IgD-negative memory B cell (primary cell): ENCODE measurements around the gene CCDC57. TPM values are rescaled to one million over a fixed set of nuclear protein-coding genes. Genes with fewer than 3 reads are reported as not detected.
A peak's percentile ranks its signal among the peaks of the same experiment; 100 is the strongest.

ENCODE experiments used
- H3K27ac Mint-ChIP-seq, 3 donors: one replicate each; pipeline ENCODE4 v1.8.0; 2020 to 2022; ENCODE audit warnings: mild to moderate bottlenecking in 3 of 3, mixed read lengths in 3 of 3, moderate library complexity in 1 of 3
- H3K27me3 Mint-ChIP-seq: one replicate; pipeline ENCODE4 v1.8.0; 2021; ENCODE audit warnings: mixed read lengths
- H3K36me3 Mint-ChIP-seq: one replicate; pipeline ENCODE4 v1.8.0; 2020; ENCODE audit warnings: mild to moderate bottlenecking, mixed read lengths
- H3K4me1 Mint-ChIP-seq, 3 donors: one replicate each; pipeline ENCODE4 v1.8.0; 2020 to 2022; ENCODE audit warnings: mixed read lengths in 3 of 3, mild to moderate bottlenecking in 1 of 3
- H3K4me3 Mint-ChIP-seq, 4 donors: one replicate each; pipeline ENCODE4 v1.8.0; 2020 to 2022; ENCODE audit warnings: mild to moderate bottlenecking in 4 of 4, mixed read lengths in 4 of 4, moderate library complexity in 3 of 4
- H3K9me3 Mint-ChIP-seq, 3 donors: one replicate each; pipeline ENCODE4 v1.8.0; 2020 to 2021; ENCODE audit warnings: mixed read lengths in 3 of 3, mild to moderate bottlenecking in 1 of 3
- polyA plus RNA-seq: library from polyadenylated mRNA; unstranded; fragments of 300-500 nt; fragmentation: Illumina TruSeq; gene quantifications from one replicate; pipeline ENCODE4 v1.2.3, GENCODE V29; 2021

Gene CCDC57
- polyA plus RNA-seq, 1 donor from 2014 or later, result 34.1 TPM

GRCh38 chr17:82241183-82241925 lies 28.7 kb upstream of the CCDC57 start:
- peak overlapping the region in 2 of 3 donors; percentile 60 to 73 for H3K27ac Mint-ChIP-seq
- no peaks in the 10 kb centered on the region for H3K9me3 Mint-ChIP-seq
- peaks cover 10 to 26% (median 15%) of the 10 kb centered on the region in 3 donors for H3K4me1 Mint-ChIP-seq
- peak overlapping the region in 1 of 4 donors; percentile 71 for H3K4me3 Mint-ChIP-seq
- no peaks in the 10 kb centered on the region for H3K27me3 Mint-ChIP-seq
- H3K36me3 Mint-ChIP-seq, result peaks cover 4% of the 10 kb centered on the region

DNA sequence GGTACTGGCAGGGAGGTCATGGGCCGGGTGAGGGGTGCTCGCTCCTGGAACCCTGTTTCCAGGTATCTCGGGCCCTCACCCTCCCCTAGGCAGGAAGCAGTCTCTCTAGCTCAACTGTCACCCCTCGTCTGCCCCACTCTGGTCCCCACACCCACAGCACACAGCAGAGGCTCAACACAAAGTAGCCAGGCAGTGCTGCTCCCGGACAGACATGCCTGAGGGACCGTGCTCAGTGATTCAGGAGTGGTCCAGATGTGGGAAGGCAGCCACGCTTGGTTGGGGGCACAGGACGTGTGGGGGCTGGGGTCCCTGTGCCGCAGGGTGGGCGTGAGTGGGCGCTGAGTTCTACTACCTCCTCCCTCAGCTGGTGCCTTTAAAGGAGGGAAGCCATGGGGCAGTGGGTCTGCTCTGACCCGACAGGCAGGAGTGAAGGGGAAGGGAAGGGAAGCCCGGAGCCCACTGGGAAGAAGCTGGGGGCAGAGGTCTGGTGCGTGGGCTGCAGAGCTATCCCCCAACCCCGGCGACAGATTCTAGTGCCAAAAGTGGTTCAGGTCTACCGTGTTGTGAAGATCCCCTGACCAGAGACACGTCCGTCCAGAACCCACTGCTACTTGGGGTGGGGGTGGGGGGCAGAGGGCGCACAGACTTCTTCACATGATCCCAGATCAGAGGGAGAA lies 28.0 kb upstream of the CCDC57 start:
- peak overlapping the region in 1 of 4 donors; percentile 57 for H3K4me3 Mint-ChIP-seq
- H3K27me3 Mint-ChIP-seq, result no peaks in the 10 kb centered on the region
- no peaks in the 10 kb centered on the region for H3K9me3 Mint-ChIP-seq
- peaks cover 4% of the 10 kb centered on the region for H3K36me3 Mint-ChIP-seq
- peak overlapping the region in 2 of 3 donors; percentile 67 to 86 for H3K27ac Mint-ChIP-seq
- H3K4me1 Mint-ChIP-seq, result peaks cover 10 to 25% (median 16%) of the 10 kb centered on the region in 3 donors

DNA sequence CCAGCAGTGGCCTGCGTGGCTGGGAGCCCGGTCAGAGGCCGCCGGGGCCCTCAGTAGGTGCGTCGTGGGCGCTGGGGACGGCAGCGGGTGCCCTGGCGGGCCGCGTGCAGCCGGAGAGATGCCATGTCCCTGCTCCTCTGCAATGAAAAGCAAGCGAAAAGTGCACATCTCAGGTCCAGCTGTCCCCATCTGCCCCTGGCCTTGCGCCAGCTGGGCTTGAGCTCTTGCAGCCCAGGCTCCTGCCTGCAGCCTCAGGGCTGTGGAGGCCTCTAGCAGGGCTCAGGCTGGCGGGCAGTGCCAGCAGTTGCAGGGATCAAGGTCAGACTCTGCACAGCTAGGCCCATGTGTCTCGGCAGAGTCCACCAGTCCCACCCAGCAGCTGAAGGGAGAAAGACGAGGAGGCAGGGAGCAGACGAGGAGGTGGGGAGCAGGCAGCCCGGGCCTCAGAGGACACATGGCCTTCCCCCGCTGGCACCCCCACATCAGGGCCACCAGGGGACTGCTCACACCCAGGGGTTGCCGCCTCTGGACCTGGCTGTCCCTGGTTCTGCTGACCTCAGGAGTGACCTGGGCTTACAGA lies 27.4 kb upstream of the CCDC57 start:
- no peaks in the 10 kb centered on the region for H3K9me3 Mint-ChIP-seq
- H3K27ac Mint-ChIP-seq, result peak overlapping the region; percentile 16 to 86 (median 67)
- H3K27me3 Mint-ChIP-seq, result no peaks in the 10 kb centered on the region
- H3K4me3 Mint-ChIP-seq, result peak overlapping the region in 1 of 4 donors; percentile 57
- H3K4me1 Mint-ChIP-seq, result peaks cover 10 to 25% (median 16%) of the 10 kb centered on the region in 3 donors
- peaks cover 4% of the 10 kb centered on the region for H3K36me3 Mint-ChIP-seq

GRCh38 chr17:82239401-82239925 lies 26.8 kb upstream of the CCDC57 start:
- Mint-ChIP-seq H3K4me3 (peak overlapping the region in 1 of 4 donors; percentile 76), H3K4me1 (peaks cover 10 to 25% (median 16%) of the 10 kb centered on the region in 3 donors), H3K36me3 (peaks cover 2% of the 10 kb centered on the region), H3K9me3 (no peaks in the 10 kb centered on the region), H3K27ac (peak overlapping the region; percentile 85 to 90 (median 86)), H3K27me3 (no peaks in the 10 kb centered on the region)

DNA sequence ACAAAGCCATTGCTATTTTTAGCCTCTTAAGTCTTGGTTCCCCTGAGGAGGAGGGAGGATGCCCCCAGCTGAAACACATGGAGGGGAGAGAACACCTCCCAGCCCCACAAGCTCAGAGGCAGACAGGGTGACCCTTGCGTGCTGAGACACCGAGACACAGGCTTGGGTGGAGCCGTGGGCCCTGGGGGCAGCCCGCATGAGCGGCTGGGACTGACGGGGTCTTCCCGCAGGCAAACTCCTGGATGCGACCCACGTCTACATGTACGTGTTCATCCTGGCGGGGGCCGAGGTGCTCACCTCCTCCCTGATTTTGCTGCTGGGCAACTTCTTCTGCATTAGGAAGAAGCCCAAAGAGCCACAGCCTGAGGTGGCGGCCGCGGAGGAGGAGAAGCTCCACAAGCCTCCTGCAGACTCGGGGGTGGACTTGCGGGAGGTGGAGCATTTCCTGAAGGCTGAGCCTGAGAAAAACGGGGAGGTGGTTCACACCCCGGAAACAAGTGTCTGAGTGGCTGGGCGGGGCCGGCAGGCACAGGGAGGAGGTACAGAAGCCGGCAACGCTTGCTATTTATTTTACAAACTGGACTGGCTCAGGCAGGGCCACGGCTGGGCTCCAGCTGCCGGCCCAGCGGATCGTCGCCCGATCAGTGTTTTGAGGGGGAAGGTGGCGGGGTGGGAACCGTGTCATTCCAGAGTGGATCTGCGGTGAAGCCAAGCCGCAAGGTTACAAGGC lies 26.0 kb upstream of the CCDC57 start:
- H3K27me3 Mint-ChIP-seq, result no peaks in the 10 kb centered on the region
- no peaks in the 10 kb centered on the region for H3K9me3 Mint-ChIP-seq
- peaks cover 5 to 28% (median 16%) of the 10 kb centered on the region in 3 donors for H3K4me1 Mint-ChIP-seq
- H3K27ac Mint-ChIP-seq, result peak overlapping the region; percentile 85 to 94 (median 90)
- peak overlapping the region; percentile 73 to 93 (median 84) for H3K4me3 Mint-ChIP-seq
- H3K36me3 Mint-ChIP-seq, result peaks cover 2% of the 10 kb centered on the region

- Mint-ChIP-seq H3K9me3 (no peaks in the 10 kb centered on the region), H3K27ac (peak overlapping the region; percentile 85 to 94 (median 90)), H3K4me1 (peaks cover 10 to 34% (median 21%) of the 10 kb centered on the region in 3 donors), H3K36me3 (peaks cover 2% of the 10 kb centered on the region), H3K4me3 (peak overlapping the region; percentile 49 to 91 (median 74)), H3K27me3 (no peaks in the 10 kb centered on the region)
Observed at GRCh38 chr17:82237746-82238471, 25.3 kb upstream of the CCDC57 start.

DNA sequence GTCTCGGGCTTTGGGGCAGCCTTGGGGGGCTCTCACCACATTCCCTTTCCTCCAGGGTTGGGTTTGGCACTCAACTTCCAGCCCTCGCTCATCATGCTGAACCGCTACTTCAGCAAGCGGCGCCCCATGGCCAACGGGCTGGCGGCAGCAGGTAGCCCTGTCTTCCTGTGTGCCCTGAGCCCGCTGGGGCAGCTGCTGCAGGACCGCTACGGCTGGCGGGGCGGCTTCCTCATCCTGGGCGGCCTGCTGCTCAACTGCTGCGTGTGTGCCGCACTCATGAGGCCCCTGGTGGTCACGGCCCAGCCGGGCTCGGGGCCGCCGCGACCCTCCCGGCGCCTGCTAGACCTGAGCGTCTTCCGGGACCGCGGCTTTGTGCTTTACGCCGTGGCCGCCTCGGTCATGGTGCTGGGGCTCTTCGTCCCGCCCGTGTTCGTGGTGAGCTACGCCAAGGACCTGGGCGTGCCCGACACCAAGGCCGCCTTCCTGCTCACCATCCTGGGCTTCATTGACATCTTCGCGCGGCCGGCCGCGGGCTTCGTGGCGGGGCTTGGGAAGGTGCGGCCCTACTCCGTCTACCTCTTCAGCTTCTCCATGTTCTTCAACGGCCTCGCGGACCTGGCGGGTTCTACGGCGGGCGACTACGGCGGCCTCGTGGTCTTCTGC lies 24.6 kb upstream of the CCDC57 start:
- peaks cover 2% of the 10 kb centered on the region for H3K36me3 Mint-ChIP-seq
- peak overlapping the region in 2 of 4 donors; percentile 20 to 25 for H3K4me3 Mint-ChIP-seq
- no peaks in the 10 kb centered on the region for H3K27me3 Mint-ChIP-seq
- no peak overlapping the region for H3K27ac Mint-ChIP-seq
- H3K9me3 Mint-ChIP-seq, result no peaks in the 10 kb centered on the region
- peaks cover 10 to 34% (median 21%) of the 10 kb centered on the region in 3 donors for H3K4me1 Mint-ChIP-seq

- peaks cover 2% of the 10 kb centered on the region for H3K36me3 Mint-ChIP-seq
- H3K4me1 Mint-ChIP-seq, result peaks cover 10 to 30% (median 16%) of the 10 kb centered on the region in 3 donors
- H3K27ac Mint-ChIP-seq, result peak overlapping the region in 2 of 3 donors; percentile 74 to 92
- peak overlapping the region in 1 of 4 donors; percentile 67 for H3K4me3 Mint-ChIP-seq
- no peaks in the 10 kb centered on the region for H3K9me3 Mint-ChIP-seq
- no peaks in the 10 kb centered on the region for H3K27me3 Mint-ChIP-seq
Observed at GRCh38 chr17:82236142-82236971, 23.7 kb upstream of the CCDC57 start.

GRCh38 chr17:82235775-82236141 lies 23.1 kb upstream of the CCDC57 start:
- Mint-ChIP-seq H3K4me3 (peak overlapping the region in 1 of 4 donors; percentile 67), H3K9me3 (no peaks in the 10 kb centered on the region), H3K27ac (peak overlapping the region in 2 of 3 donors; percentile 39 to 92), H3K36me3 (peaks cover 2% of the 10 kb centered on the region), H3K27me3 (no peaks in the 10 kb centered on the region), H3K4me1 (peaks cover 10 to 28% (median 16%) of the 10 kb centered on the region in 3 donors)

DNA sequence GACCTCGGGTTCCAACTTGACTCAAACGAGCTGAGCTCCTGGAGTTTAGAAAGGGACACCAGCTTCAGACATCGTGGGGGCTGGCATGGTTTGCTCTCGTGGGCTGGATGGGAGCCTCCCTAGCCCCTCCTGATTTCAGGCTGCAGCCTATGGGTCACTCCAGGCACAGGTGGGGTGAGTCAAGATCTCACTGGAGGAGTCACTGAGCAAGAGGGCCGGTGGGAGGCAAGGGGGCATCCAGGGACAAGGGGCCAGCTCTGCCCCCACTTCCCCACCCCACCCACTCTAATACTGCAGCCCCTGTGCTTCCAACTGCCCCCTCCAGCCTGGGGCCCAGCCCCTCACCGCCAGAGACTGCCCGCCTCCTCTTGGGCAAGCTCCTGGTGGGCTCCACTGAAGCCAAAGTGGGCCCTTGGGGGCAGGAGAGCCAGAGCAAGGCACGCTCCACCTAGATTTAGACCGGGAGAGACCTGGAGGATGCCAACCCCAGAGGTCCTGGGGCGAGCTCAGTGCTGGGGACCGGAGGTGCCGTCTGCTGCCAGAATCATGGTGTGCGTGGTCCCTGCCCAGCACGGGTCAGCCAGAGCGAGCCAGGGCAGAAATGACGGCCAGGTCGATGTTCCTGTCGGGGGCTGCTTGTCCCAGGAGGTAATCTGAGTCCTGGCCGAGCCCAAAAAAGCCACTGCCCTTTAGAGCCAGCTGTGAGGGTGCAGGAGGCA lies 22.6 kb upstream of the CCDC57 start:
- Mint-ChIP-seq H3K27ac (peak overlapping the region in 2 of 3 donors; percentile 84 to 88), H3K36me3 (peaks cover 2% of the 10 kb centered on the region), H3K9me3 (no peaks in the 10 kb centered on the region), H3K4me3 (peak overlapping the region in 1 of 4 donors; percentile 26), H3K4me1 (peaks cover 10 to 25% (median 16%) of the 10 kb centered on the region in 3 donors), H3K27me3 (no peaks in the 10 kb centered on the region)

GRCh38 chr17:82234211-82235055 lies 21.8 kb upstream of the CCDC57 start:
- Mint-ChIP-seq H3K4me3 (peak overlapping the region; percentile 63 to 91 (median 78)), H3K4me1 (peaks cover 10 to 29% (median 16%) of the 10 kb centered on the region in 3 donors), H3K36me3 (peaks cover 2% of the 10 kb centered on the region), H3K9me3 (no peaks in the 10 kb centered on the region), H3K27me3 (no peaks in the 10 kb centered on the region), H3K27ac (peak overlapping the region in 2 of 3 donors; percentile 84 to 88)
